HG03066 (cell line): ENCODE data around the gene BAHCC1.
"Not testable (repeated sequence)": the region's sequence is repeated elsewhere in the genome, so short reads cannot be mapped to it uniquely, and the experiment has no call there.

Experiments
- ATAC-seq: cut with Tn5 transposase; IDR thresholded peaks from one replicate; pipeline ENCODE4 v1.9.1; 2021; ENCODE audit warnings: low read depth; ENCODE audit not compliant: unreplicated experiment

Gene BAHCC1

GRCh38 chr17:81424151-81425017 is 29.1 kb downstream of the BAHCC1 start:
- no peak for ATAC-seq

- not testable (repeated sequence) for ATAC-seq
Measured at GRCh38 chr17:81425041-81425440, 29.8 kb downstream of the BAHCC1 start.

DNA sequence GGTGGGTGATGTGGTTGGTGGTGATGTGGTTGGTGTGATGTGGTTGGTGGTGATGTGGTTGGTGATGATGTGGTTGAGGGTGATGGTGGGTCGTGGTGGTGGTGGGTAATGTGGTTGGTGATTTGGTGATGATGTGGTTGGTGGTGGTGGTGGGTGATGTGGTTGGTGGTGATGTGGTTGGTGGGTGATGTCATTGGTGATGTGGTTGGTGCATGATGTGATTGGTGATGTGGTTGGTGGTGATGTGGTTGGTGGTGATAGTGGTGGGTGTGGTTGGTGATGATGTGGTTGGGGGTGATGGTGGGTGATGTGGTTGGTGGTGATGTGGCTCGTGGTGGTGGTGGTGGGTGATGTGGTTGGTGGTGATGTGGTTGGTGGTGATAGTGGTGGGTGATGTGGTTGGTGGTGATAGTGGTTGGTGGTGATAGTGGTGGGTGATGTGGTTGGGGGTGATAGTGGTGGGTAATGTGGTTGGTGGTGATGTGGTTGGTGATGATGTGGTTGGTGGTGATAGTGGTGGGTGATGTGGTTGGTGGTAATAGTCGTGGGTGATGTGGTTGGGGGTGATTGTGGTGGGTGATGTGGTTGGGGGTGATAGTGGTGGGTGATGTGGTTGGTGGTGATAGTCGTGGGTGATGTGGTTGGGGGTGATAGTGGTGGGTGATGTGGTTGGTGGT is 30.6 kb downstream of the BAHCC1 start:
- ATAC-seq, result not testable (repeated sequence)

DNA sequence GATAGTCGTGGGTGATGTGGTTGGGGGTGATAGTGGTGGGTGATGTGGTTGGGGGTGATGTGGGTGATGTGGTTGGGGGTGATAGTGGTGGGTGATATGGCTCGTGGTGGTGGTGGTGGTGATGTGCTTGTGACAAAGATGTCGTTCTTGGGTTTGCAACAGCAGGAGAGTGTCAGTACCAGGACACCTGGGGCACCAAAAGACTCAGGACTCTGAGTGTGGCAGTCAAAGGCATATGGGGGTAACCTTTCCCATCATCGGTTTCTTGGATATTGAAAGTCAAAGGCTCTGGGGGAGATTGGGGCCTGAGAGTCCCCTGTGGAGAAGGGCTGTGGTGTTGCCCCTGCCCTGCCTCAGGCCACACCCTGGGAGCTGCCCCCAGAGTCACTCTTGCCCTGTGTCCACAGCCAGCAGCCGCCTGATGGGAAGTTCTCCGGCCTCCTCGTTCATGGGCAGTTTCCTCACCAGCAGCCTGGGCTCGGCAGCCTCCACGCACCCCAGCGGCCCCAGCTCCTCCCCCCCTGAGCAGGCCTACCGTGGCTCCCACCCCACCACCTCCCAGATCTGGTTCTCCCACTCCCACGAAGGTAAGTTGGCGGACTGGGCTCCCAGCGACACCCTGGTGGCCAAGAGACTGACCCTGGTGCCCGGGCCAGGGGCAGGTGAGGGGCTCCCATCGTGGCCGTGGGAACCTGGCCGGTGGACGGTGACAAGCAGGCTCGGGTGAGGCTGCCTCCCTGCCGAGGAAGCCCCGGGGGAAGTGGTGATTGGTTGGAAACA is 31.3 kb downstream of the BAHCC1 start:
- no peak for ATAC-seq

DNA sequence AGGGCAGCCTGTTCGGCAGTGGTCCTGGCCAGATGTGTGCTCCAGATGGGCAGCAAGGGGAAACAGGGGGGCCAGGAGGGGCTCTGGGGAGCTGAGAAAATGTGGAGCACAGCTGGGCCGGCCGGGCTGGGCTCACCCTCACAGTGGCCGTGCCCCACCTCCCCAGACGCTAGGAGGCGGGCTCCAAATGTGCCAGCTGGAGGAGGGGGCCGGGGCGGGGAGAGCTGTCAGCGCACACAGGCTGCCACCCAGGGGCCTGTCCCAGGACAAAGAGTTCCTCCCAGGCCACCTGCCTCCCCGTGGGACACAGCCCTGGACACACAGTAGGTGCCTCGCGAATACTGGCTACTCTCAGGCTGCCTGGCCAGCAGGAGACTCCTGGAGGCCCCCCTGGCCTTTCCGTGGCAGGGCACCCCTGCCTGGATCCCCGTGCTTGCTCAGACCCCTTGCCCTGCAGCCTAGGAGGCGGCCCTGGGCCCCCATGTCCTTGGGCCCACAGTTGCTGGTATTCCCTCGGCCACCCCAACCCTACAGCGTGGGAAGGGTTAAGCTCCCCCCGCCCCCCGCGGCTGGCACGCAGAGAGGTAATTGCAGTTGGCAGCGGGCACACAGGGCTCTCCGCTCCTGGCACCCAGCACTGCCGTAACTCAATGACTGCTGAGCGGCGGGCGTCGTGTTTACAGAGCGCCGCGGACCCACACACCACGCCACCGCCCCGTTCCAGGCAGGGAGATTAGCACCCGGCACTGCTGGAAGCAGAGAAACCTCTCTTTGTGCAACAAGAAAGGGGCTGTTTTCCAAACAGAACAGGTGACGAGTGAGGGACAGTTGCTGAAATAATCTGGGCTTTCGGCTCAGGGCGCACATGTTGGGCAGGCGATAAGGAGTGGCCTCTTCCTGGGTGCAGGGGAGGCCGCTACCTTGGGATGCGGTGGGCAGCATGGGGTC is 32.2 kb downstream of the BAHCC1 start:
- ATAC-seq, result no peak

GRCh38 chr17:81428121-81428515 is 32.9 kb downstream of the BAHCC1 start:
- ATAC-seq, result no peak

DNA sequence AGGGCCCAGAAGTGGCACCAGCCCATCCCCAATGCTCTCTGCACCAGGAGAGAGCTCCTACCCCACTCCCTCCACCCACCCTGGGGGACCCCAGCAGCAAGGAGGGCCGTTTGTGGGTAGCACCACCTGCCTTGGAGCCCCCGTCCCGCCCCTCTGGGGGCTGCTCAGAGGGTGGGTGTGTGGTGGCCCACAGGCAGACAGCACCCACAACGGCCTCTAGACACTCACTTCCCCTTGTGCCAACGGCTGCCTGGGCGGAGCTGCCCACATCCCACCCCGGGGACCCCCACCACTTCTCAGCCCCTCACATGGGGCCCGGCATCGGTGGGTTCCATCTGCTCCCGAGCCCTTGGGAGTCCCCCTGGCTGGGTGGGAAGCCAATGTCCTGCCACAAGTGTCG is 33.3 kb downstream of the BAHCC1 start:
- no peak for ATAC-seq

DNA sequence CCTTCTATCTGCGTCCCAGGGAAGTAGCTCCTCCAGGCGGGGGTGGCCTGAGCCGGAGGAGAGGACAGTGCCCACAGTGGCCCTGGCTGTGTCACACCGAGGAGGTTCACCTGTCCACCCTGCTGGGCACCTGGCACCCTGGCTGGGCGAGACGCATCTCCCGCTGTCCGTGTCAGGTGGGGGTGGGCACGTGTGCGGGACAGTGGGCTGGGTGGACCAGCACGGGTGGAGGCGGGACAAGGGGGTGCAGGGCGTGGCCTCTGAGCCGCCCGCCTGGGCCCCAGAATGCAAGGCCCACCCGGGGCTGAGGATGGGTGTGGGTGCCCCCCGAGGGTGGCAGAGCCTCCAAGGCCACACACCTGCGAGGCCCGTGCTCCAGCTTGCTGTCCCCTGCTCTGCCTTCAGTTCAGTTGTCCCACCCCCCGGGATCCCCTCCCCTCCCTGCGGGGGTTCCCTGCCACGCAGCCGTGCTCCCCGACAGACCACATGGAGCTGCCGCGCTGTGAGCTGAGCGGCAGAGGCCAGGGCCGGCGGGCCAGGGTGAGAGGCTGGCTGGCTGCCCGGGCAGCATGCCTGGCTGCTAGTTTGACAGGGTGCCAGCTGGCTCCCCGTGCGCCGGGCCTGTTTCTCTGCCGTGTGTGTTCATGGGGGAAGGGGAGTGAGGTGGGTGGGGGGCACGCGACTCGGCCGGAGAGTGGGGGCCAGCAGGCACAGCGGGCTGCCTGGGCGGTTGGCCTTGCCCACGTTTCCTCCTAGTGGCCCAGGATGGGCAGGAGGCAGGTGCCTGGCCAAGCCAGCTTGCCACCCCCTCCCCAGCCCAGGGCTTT is 33.9 kb downstream of the BAHCC1 start:
- ATAC-seq, result no peak

GRCh38 chr17:81429821-81430551 is 34.7 kb downstream of the BAHCC1 start:
- no peak for ATAC-seq

DNA sequence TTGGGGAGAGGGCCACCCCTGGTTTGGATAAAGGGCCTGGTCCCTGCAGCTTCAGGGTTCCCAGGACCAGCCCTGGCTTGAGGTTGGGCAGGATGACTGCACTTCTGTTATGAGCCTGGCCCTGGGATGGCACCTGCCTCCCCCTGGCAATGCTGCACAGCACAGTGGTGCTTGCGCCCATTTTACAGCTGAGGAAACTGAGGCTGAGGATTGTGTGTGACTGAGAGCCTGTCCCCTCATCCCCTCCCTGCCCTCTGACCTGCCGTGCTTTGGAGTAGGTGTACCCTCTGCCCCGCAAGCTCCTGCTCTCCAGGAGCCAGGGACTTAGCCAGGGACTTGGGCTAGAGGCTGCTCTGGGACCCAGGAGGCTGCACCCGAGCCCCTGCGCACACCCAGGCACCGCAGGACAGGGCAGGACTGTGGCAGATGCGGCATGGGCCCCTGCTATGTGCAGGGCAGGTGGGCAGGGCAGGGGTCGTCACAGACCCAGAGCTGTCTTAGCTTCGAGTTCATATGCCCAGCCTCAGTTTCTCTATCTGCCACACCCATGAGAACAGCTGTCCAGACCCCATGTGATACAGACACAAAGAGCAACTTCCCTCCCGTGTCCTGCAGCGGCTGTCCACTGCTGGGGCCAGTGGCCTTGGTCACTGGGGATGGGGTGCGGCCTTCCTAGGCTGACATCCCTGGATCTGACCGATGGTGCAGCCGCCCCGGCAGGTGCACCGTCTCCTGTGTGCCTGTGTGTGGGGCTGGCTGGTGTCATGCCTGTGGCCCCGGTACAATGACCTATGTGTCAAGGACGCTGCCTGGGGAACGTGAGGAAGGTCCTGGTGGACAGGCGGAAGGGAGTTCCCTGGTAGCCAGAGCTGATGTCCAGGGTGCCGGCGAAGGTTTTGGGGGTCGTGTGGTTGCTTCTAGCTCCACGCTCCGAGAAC is 36.6 kb downstream of the BAHCC1 start:
- ATAC-seq, result no peak

GRCh38 chr17:81432941-81433340 is 37.7 kb downstream of the BAHCC1 start:
- no peak for ATAC-seq

DNA sequence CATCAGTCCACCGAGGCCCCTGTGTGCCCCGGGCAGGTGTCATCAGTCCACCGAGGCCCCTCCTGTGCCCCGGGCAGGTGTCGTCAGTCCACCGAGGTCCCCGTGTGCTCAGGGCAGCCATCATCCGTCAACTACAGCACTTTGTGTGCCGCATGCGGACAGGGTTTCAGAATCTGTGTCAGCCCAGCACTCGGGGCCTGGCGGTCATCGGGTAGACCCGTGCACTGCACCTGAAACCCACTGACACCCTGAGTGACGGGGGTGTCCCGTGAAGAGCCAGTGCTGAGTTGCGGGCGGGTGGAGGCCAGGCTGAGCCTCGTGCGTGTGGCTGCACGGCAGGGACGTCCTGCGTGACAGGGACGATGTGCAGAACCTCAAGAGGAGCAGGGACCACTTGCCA is 38.4 kb downstream of the BAHCC1 start:
- no peak for ATAC-seq

DNA sequence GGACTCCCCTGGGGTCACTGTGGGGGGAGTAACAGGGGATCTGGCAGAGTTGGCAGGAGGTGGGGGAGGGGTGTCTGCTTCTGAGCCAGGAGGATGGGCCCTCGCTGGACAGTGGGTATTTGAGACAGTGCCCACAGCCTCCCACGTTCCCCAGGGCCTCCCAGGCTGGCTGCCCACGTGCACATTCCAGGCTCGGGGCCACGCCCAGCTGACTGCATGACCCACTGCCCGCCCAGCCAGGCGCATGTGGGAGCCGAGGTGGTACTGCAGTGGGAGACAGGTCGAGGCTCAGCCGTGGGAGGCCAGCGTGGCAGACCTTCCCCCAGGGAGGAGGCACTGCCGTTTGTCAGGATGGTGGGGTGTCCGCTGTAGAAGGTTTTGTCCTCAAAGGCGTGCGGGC is 38.8 kb downstream of the BAHCC1 start:
- ATAC-seq, result no peak

DNA sequence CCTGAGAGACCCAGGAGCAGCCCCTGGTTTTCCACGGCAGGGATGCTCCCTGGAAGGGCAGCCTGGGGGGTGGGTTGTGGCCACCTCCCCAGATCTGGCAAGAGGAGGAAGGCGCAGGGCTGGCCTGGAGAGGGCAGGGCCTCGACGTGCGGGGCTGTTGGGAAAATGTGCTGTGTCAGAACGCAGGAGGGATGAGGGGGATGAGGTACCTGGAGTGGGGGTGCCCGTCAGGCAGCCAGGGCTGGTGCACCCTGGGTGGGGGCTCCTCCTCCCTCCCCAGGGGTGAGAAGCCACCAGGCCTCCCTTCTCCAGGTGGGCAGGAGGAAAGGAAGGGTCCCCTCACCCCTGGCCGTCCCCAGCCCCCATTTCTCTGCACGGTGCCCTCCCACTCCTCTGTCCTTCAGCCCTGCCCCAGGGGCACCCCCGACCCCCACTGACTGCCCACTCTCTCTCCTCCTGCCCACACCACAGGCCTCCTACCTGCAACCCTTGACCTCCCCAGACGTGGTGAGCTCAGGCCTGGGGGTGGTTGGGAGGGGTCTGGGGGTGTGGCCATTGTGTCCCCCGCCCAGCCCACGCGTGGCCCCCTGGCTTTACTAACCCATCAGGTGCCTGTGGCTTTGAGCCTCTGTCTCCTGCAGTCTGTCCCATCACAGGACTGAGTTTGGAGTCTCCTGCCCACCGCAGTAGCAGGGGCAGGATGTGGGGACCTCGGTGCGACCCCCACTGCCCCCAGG is 39.6 kb downstream of the BAHCC1 start:
- no peak for ATAC-seq

DNA sequence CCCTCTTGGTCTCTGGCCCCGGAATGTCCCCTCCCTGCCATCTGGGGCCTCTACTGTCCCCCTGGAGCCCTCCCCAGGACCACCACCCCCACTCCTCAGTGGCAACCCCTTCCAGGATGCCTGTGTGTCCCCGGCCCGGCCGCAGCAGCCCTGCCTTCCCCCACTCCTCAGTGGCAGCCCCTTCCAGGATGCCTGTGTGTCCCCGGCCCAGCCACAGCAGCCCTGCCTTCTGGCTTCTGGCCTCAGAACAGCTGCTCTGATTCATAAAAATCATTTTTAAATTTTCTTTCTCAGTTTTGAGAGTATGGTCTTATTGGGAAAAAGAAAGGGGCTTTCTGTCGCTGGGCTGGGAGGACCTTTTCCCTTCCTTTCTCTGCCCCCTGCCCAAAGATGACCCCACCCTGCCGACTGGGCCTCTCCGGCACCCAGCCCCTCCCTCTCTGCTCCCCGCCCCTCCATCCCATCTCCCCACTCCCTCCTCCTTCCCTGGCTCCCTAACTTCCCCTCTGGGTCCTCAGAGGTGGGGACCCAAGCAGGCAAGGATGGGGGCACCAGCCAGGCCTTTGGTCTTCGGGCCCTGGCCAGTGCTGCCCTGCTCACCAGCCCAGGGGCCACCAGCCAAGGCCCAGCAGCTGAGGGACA is 40.5 kb downstream of the BAHCC1 start:
- no peak for ATAC-seq

DNA sequence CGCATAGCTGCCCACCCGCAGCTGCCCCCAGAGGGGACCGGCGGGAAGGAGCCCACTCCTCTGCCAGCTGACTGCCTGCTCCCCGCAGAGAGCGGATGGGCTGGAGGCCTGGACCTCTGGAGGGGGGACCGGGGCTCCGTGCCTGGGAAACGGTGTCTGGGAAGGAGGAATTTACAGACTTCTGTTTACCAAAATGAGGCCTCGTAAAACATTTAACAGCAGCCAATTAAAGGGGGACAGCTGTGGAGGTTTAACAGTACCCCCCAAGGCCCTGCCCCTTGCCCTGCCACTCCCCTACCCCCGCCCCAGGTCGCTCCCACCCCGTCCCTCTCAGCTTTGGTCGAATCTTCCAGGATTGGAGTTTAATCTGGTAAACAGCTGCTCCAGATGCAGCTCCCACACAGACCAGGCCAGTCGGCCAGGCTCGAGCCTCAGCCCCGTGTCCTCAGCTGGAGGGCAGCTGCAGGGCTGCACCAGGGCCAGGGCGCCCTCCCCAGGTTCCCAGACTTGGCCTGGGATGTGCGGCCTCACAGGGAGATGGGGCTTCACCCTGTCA is 41.1 kb downstream of the BAHCC1 start:
- no peak for ATAC-seq
